Sigmoid colon (tissue), 7 donors: Measurements from ENCODE around the gene SP3. TPM values are rescaled to one million over a fixed set of nuclear protein-coding genes. Genes with fewer than 3 reads are reported as not detected.

Experiments
- DNase-seq: peaks from one replicate; pipeline ENCODE4 v3.0.0-alpha.2; 2019
- H3K27ac ChIP-seq, 4 donors: fragments of 200-600 bp; sonication (generic); one replicate each; pipeline ENCODE4 v1.5.1; 2016 to 2019; ENCODE audit warnings: mild to moderate bottlenecking in 1 of 4
- H3K27me3 ChIP-seq, 3 donors: fragments of 200-600 bp; sonication (generic); one replicate each; pipeline ENCODE4 v1.5.1; 2019; ENCODE audit warnings: mild to moderate bottlenecking in 1 of 3
- H3K36me3 ChIP-seq, 4 donors: fragments of 200-600 bp; sonication (generic); one replicate each; pipeline ENCODE4 v1.5.1; 2016 to 2019
- H3K4me1 ChIP-seq, 4 donors: fragments of 200-600 bp; sonication (generic); one replicate each; pipeline ENCODE4 v1.5.1; 2017 to 2019
- H3K4me3 ChIP-seq, 4 donors: fragments of 200-600 bp; sonication (generic); one replicate each; pipeline ENCODE4 v1.5.1; 2017 to 2019; ENCODE audit warnings: mild to moderate bottlenecking in 2 of 4, moderate library complexity in 1 of 4
- H3K9me3 ChIP-seq, 4 donors: fragments of 200-600 bp in 3 of 4; sonication (generic) in 3 of 4; one replicate each; pipeline versions ENCODE4 v1.5.1 to v1.6.1; 2013 to 2019
- EP300 ChIP-seq, 4 donors: sonication (generic); formaldehyde crosslinking; IDR thresholded peaks; one replicate each; pipeline ENCODE4 v1.6.1; 2017; ENCODE audit warnings: antibody characterized with exemption in 4 of 4
- POLR2A ChIP-seq, 2 donors: fragments of 450-650 bp; IDR thresholded peaks; one replicate each; pipeline ENCODE4 v1.6.1; 2016; ENCODE audit warnings: antibody characterized with exemption in 2 of 2, mild to moderate bottlenecking in 2 of 2, moderate library complexity in 2 of 2
- POLR2AphosphoS5 ChIP-seq, 4 donors: sonication (generic); formaldehyde crosslinking; IDR thresholded peaks; one replicate each; pipeline ENCODE4 v1.6.1; 2017; ENCODE audit warnings: antibody characterized with exemption in 4 of 4
- WGBS, 2 donors: extraction: QIAGEN DNeasy Blood & Tissue Kit; methylation state at CpG; one replicate each; pipeline ENCODE4 v1.1.7; 2013; 5-methylcytosine and 5-hydroxymethylcytosine counted together
- intact Hi-C: fragments of 100-400 bp; cut with DNase I; formaldehyde crosslinking; loops from one replicate; pipeline ENCODE4 v1.15.1; 2023
- polyA plus RNA-seq, 3 donors: library from polyadenylated mRNA; stranded (reverse); fragments of 200-250 nt; gene quantifications; one replicate each; pipeline ENCODE4 v1.2.3, GENCODE V29; 2013
- total RNA-seq, 4 donors: library from RNA; depleted of rRNA; stranded (reverse); fragments of >200 nt; gene quantifications; one replicate each; pipeline ENCODE4 v1.1.0, GENCODE V29; 2016
- TF ChIP-seq, protein P1 (sequence below), 4 experiments: fragments of 450-650 bp in 3 of 4; fragments of 200-600 bp in 1 of 4; IDR thresholded peaks; one replicate each; pipeline ENCODE4 v1.5.1; 2016 to 2019; ENCODE audit warnings: antibody characterized with exemption in 4 of 4, mild to moderate bottlenecking in 3 of 4, moderate library complexity in 2 of 4
- donor health status: healthy with polysubstance abuse.
- donor health status: Bipolar disorder and iron deficiency.
- donor health status: healthy.

The SP3 gene
- total and polyA plus RNA-seq, 7 donors, result 24.6 to 120 (median 67.9) TPM

- DNase-seq, result no peak
- Histone ChIP-seq H3K4me3 (no peak overlapping the region), H3K27me3 (no peaks in the 10 kb centered on the region), H3K27ac (no peak overlapping the region), H3K36me3 (no peaks in the 10 kb centered on the region), H3K4me1 (peaks cover 0 to 31% (median 26%) of the 10 kb centered on the region in 4 donors), H3K9me3 (no peaks in the 10 kb centered on the region)
- intact Hi-C loops, result no loop called here
- TF ChIP-seq, protein P1, sequence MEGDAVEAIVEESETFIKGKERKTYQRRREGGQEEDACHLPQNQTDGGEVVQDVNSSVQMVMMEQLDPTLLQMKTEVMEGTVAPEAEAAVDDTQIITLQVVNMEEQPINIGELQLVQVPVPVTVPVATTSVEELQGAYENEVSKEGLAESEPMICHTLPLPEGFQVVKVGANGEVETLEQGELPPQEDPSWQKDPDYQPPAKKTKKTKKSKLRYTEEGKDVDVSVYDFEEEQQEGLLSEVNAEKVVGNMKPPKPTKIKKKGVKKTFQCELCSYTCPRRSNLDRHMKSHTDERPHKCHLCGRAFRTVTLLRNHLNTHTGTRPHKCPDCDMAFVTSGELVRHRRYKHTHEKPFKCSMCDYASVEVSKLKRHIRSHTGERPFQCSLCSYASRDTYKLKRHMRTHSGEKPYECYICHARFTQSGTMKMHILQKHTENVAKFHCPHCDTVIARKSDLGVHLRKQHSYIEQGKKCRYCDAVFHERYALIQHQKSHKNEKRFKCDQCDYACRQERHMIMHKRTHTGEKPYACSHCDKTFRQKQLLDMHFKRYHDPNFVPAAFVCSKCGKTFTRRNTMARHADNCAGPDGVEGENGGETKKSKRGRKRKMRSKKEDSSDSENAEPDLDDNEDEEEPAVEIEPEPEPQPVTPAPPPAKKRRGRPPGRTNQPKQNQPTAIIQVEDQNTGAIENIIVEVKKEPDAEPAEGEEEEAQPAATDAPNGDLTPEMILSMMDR (IDR thresholded peaks at IDR 0.05), result no peak
- TF ChIP-seq POLR2AphosphoS5 (IDR thresholded peaks at IDR 0.05) (no peak), EP300 (IDR thresholded peaks at IDR 0.05) (no peak), POLR2A (IDR thresholded peaks at IDR 0.05) (no peak)
- WGBS, 2 donors, result 93 to 95% methylated on average over 4 of the region's 4 CpGs
These were observed 43.5 kb upstream of the SP3 start for GRCh38 chr2:174008720-174009119.

GRCh38 chr2:174007010-174007409 lies 41.8 kb upstream of the SP3 start:
- Histone ChIP-seq H3K4me3 (no peak overlapping the region), H3K27me3 (no peaks in the 10 kb centered on the region), H3K27ac (no peak overlapping the region), H3K4me1 (peaks cover 0 to 22% (median 15%) of the 10 kb centered on the region in 4 donors), H3K36me3 (no peaks in the 10 kb centered on the region), H3K9me3 (no peaks in the 10 kb centered on the region)
- no peak for DNase-seq
- TF ChIP-seq POLR2AphosphoS5 (IDR thresholded peaks at IDR 0.05), result no peak
- TF ChIP-seq EP300 (IDR thresholded peaks at IDR 0.05), result no peak
- no peak for TF ChIP-seq POLR2A (IDR thresholded peaks at IDR 0.05)
- TF ChIP-seq, protein P1 (IDR thresholded peaks at IDR 0.05), result no peak
- intact Hi-C loops, result no loop called here
- 76 to 77% methylated on average over 5 of the region's 5 CpGs for WGBS, 2 donors

GRCh38 chr2:174005801-174006419 lies 40.7 kb upstream of the SP3 start:
- WGBS, 2 donors, result 93 to 97% methylated on average over 11 of the region's 11 CpGs
- H3K27me3 ChIP-seq, result no peaks in the 10 kb centered on the region
- no peak overlapping the region for H3K4me3 ChIP-seq
- no peaks in the 10 kb centered on the region for H3K9me3 ChIP-seq
- TF ChIP-seq POLR2AphosphoS5 (IDR thresholded peaks at IDR 0.05) (no peak), EP300 (IDR thresholded peaks at IDR 0.05) (no peak), POLR2A (IDR thresholded peaks at IDR 0.05) (no peak)
- TF ChIP-seq, protein P1 (IDR thresholded peaks at IDR 0.05), result no peak
- H3K27ac ChIP-seq, result peak overlapping the region; percentile 45 to 70 (median 58)
- H3K4me1 ChIP-seq, result peaks cover 0 to 13% (median 11%) of the 10 kb centered on the region in 4 donors
- intact Hi-C loops, result no loop called here
- no peaks in the 10 kb centered on the region for H3K36me3 ChIP-seq
- DNase-seq, result no peak

DNA sequence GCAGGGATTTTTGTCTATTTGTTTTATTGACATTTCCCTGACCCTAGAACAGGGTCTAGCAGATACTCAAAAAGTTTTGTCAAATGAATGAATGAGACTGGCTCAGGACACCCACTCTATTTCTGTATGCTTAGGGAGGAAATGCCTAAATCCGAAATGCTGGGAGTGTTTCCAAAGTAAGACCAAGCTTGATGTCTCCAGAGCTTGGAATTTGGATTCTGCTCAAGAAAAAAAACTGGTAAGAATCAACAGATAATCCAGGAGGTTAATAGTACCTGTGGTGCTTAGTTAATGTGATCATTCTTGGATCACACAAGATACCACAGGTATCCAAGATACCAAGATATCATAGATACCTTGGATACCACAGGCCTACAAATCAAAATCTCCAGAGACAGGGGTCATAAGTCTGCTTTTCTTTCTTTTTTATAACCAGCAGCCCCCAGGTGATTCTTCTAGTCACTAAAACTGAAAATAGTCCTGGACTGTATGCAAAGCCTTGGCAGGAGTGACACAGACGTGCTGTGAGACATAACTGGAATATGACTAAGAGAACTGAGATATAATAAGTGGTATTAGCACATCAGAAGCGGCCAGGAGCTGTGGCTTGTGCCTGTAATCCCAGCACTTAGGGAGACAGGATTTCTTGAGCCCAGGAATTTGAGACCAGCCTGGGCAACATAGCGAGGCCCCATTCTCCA lies 39.9 kb upstream of the SP3 start:
- no peaks in the 10 kb centered on the region for H3K27me3 ChIP-seq
- peak; percentile 76 for DNase-seq
- H3K36me3 ChIP-seq, result no peaks in the 10 kb centered on the region
- no peaks in the 10 kb centered on the region for H3K9me3 ChIP-seq
- WGBS, 2 donors, result 81 to 82% methylated on average over 4 of the region's 4 CpGs
- no peak overlapping the region for H3K4me3 ChIP-seq
- peak in 1 of 4 donors; percentile 11 for TF ChIP-seq POLR2AphosphoS5 (IDR thresholded peaks at IDR 0.05)
- no peak for TF ChIP-seq POLR2A (IDR thresholded peaks at IDR 0.05)
- intact Hi-C loops, result no loop called here
- H3K27ac ChIP-seq, result peak overlapping the region; percentile 45 to 70 (median 58)
- peaks cover 0 to 13% (median 11%) of the 10 kb centered on the region in 4 donors for H3K4me1 ChIP-seq
